Inferior parietal cortex (tissue), 1 donor: Measurements from ENCODE around the gene KATNAL1.

Experiments
- DNase-seq: peaks from one replicate; pipeline ENCODE4 v3.0.0-alpha.2; 2016; ENCODE audit errors: extremely low spot score

The KATNAL1 gene

DNA sequence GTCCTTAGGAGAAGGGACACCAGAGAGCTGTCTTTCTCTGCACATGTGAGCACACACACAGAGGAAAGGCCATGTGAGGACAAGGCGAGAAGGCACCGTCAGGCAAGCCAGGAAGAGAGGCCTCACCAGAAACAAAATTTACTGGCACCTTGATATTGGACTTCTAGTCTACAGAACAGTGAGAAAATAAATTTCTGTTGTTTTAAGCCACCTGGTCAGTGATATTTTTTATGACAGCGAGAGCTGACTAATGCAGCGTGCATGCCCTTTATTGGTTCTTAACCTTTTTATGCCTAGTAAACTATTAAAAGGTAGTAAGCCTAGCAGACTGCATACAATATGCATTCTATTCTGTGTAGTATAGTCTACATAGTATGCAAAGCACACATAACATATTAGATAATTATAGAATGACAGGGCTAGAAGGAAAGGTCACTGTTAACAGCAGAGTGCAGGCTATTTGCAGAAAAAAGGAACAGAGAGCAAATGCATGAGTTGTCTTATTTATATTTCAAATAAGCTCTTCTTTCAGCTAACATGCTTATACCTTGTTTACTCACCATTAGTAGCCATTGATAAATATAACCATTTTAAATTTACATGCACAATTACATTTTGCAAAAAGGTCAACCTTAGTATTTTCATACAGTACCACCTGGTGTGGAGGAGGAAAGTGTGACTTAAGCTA lies 25.2 kb upstream of the KATNAL1 start:
- no peak for DNase-seq

DNA sequence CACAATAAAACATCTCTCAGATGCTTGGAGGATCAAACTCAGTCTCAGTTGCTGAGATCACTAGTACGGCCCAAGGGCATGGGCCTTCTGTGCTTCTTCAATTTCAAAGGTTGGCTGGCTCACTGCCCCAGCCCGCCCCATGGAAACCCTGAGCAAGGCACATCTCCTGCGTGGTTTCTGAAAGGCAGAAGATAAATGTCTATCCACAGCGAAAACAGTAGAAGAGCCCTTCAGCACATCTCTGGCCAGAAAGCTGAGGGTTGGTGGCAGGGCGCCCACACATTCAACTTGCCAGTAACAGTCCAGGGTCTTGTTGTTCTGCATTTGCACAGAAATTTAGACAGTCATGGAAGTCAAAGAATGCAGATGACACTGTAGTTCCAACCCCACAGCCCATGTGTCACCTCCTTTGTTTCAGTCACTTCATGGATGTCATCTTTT lies 24.0 kb upstream of the KATNAL1 start:
- DNase-seq = no peak

DNA sequence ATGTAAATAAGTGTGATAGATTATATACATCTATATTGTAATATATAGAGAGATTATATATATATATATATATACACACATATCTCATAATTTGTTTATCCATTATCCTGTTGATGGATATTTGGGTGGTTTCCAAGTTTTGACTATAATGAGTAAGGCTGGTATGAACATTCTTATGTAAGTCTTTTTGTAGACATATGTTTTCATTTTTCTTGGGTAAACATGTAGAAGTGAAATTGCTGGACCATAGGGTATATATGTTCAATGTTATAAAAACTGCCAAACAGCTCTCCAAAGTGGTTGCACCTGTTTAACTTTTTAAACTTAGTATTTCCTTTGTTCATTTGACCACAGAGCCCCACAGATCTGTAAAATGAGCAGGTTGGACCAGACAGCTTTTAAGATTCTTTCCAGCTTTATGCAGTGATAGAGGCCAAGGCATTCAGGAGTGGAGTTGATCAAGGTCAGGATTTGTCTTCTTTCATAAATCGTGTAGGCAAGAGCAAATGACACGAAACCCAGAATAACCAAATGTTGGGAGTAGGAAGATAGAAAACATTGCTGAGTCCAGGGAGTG lies 21.7 kb upstream of the KATNAL1 start:
- DNase-seq = no peak

DNA sequence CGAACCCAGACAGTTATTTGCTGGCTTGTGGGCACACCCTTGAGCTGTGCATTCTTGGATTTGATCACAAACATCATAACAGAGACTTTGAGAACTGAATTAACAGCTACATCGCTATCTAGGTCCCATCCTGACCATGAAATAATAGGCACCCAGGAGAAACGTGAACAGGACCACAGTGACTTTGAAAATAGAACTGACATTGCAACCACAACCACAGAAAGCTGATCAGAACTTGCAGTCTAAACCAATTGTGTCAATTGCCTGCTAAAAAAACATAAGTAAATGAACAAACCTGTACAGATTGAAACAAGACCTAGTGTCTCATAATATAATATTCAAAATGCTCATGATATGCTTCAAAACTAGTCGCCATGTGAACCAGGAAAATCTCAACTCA lies 18.3 kb upstream of the KATNAL1 start:
- DNase-seq = no peak

DNA sequence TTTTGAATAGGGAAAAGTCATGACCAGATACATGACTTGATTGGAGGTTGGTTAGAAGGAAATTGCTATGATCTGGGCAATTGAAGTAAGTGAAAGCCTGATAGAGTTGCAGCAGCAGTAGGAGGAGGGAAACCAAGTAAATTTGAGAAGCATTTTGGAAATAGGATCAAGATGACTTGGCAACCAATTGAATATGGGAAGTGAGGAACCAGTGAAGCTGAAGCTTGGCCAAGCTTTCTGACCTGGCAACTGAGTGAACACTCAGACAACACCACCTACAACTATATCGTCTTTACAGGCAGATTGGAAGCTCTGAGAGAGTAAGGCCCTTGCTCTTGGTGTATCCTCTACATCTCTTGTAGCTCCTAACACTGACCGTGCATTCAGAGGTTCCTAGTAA lies 16.2 kb upstream of the KATNAL1 start:
- no peak for DNase-seq

DNA sequence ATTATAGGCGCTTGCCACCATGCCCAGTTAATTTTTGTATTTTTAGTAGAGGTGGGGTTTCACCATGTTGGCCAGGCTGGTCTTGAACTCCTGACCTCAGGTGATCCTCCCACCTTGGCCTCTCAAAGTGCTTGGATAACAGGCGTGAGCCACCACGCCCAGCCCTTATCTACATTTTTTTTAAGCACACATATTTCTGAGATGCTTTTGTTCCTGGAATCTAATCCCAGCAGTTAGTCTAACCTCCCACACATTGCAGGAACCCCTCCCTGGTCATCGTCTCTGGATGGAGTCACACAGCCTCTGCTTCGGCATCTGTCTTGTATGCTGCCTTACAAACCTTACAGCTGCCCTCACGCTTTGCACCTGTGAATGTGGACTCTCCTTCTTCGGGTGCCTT lies 15.1 kb upstream of the KATNAL1 start:
- no peak for DNase-seq

DNA sequence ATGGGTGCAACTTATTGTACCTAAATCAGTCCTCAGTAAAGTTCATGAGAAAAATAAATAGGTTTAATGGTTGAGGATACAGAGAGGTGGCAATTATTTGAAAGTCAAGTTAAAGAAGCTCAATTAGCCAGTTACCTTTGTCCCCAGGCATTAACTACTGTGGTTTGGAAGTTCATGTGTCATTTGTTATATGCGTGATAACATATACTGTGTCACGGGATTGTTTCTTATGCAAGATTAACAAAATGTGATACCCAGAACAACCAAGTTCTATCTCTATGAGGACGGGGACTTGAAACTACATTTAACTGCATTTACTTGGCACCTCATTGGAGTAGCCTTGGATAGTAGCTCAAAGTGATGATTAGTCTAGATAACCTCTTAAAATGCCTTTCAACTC lies 13.9 kb upstream of the KATNAL1 start:
- no peak for DNase-seq

DNA sequence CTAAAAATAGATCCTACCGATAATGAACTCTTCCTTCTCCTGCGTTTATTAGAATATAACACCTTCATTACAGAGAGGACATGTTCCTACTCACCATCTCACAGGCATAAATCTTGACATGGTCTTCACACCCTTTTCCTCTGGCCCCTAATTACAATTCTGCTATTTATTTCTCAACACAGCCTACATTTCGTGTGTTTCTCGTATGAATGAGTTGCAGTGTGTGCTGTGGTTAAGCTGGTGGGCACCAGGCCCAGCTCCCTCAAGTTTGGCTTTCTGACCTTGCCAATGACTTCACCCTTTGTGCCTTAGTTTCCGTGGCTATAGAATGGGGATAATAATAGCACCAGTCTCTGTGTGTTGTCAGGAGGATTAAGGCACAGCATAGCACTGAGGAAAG lies 12.3 kb upstream of the KATNAL1 start:
- DNase-seq = no peak

DNA sequence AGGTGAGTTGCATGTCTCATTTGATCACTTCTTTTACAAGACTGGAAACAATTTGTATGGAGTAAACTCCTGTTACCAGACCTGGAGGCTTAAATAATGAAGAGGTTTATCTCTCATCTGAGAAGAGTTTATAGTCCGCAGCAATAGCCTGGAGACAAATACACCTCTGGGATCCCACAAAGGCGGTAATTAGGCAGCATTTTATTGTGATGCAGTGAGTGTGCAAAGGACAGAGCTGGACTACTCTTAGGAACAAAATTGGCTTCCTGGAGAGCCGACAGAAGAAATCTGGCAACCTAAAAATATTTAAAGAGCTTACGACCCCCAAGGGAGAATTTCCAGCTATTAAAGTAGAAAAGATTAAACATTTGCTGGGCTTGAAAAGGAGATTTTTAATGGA lies 11.8 kb upstream of the KATNAL1 start:
- no peak for DNase-seq

DNA sequence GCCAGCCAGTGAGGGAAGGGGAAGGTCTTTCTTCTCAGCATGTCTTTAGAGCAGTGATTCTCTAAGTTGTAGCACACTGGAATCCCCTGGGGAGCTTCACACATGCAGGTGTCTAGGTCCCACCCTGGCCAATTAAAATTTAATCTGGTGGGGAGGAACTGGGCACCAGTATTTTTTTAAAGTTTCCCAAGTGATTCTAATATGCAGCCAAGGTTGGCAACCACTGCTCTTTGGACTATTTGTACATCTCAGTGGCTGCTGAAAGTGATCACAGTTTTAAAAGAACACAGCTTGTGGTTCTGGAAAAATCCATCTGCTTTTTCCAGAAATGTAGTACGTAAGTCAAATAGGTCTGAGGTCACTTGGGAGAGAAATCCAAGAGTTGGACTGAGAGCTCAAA lies 10.7 kb upstream of the KATNAL1 start:
- DNase-seq = no peak

DNA sequence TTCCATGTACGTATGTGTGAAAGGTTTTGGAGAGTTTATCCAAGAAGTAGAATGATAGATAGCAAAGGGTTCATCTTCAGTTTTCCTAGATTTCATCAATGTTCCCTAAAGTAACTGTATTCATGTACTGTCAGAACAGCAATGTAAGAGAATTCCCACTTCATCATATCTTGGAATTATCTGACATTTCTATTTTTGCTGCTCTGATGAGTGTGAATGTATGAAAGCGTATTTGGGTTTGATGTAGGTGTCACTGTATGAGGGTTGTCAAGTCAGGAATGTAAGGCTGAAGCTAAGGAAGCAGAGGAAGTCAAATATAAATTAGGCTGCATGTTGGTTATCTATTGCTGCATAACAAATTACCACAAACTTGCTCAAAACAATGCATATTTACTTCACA lies 7.2 kb upstream of the KATNAL1 start:
- no peak for DNase-seq

DNA sequence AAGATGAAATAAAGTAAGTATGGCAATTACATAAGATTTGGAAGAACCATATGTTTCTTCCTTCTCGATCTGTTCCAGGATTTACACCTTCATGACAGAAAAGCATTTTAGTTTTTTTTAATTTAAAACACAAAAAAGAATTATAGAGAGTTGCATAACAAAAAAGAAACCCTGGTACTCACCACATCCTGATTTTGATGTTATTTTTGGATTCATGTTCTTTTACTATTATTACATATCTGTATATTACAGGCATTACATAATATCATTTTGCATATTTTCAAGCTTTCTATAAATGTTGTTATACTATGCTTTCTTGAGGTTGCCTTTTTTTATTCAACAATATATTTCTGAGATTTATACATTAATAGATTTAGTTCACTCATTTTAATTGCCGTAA lies 6.7 kb upstream of the KATNAL1 start:
- DNase-seq = peak; percentile 43

DNA sequence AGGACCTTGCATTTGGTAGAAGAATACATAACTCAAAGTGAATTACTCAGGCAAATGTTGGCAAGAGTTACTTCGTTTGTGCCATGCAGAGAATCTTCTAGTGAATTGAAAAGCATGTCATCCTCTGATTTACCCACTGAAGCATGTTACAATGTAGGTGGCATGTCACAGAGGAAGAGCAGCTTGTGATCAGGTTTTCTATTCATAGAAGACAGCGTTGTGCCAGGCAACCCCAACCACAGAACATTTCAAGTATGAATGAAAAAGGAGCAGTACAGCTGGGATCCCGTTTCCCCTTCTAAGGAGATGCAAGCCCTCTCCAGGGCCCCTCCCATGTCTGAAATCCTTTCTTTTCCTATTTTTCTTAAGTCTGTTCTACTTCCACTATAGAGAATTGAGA lies 6.0 kb upstream of the KATNAL1 start:
- DNase-seq = peak; percentile 36

DNA sequence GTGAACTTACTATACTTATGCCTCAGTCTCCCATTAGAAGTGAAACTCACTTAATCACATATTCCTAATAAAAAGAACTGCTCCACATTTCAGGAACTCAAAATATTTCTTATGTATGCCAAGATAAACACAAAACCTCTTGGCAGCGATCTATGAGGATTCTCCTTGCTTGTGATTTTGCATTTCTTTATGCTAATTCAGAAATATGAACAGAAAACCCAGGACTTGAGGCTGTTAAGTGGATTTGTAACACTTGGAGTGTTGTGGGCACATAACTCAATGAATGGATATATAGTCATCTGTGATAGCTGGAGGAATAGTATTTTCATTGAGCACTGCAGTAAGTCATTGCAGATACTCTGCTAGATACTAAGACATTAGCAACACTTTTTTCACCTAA lies 5.6 kb upstream of the KATNAL1 start:
- DNase-seq = no peak

DNA sequence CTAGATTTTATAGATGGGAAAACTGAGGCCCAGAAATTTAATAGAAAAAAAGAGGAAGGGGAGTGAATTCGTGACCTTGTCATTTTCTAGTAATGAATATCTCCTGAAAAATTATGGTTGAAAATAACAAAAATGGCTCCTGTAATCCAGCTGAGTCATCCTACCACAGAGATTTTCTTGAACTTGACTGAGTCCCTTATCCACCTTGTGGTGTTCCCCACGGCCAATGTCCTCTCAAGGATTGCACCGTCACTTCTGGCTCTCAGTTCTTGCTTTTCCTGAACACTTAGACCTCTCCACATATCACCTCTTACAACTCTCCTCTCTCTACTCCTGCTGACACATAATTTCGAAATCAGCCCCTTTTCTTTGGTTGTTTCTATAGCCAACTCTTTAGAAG lies 1.2 kb upstream of the KATNAL1 start:
- peak; percentile 35 for DNase-seq

DNA sequence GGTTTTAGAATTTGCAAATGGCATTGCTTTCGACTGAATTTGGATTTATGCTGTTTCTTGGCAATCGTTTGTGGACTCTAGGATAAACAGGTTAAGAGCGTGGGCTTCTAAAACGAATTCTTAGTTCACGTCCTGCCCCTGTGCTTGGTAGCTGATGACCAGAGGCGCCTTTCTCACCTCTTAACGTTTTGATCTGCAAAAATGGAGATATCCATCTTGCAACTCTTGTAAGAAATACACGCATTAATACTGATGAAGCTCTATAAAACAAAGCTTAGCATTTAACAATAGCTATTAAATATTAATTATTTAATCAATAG lies 580 bp upstream of the KATNAL1 start:
- DNase-seq = no peak

DNA sequence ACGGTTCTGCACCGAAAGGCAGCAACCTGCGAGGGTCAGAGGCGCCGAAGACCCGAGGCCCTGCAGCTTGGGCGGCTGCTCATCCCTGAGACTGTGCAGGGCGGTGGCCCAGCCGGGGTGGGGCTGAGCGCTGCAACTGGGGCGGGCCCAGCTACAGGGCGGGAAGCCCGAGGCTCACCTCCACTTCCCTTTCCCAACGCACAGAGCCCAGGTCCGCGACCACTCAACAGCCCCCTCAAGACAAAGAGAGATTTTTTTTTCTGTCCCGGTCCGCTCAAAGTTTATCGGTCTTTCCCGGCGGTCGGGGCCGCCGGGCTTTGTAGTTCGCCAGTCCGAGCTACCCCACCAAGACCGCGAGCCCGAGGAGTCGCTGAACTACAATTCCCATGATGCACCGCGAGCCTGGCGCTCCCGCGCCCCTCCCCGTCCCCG lies 573 bp downstream of the KATNAL1 start:
- DNase-seq = peak; percentile 94

DNA sequence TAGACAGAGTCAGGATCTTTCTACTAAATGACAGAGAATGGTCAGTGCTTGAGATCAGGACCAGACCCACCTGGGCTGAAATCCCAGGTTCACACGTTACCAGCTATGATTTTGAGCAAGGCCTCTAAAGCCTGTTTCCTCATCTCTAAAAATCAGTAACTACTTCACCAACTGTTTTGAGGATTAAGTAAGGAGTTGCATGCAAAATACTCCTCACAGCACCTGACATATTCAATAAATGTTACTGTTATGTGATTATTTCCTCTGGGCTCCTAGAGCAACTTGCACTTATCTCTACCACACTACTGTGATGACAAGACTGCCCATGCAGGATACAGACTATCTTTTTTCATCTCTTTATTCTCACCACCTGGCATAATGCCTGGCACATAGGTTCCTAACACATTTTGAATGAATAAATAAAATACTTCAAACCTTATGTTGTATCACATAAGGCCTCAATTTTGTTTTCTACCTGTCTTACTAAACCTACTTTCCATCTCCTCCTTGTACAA lies 1.8 kb downstream of the KATNAL1 start:
- no peak for DNase-seq

DNA sequence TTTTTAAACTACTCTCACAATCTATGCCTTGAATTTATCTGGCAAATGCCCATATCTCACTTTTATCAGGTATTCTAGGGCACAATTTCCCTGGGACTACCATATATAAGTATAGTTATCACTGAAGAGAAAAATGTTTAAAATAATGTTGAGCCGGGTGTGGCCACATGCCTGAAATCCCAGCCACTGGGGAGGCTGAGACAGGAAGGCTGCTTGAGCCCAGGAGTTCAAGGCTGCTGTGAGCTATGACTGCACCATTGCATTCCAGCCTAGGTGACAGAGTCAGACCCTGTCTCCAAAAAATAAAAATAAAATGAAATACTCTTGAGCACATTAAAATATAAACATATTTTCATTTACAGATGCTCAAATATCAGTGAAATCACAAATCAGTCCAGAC lies 4.1 kb downstream of the KATNAL1 start:
- no peak for DNase-seq

DNA sequence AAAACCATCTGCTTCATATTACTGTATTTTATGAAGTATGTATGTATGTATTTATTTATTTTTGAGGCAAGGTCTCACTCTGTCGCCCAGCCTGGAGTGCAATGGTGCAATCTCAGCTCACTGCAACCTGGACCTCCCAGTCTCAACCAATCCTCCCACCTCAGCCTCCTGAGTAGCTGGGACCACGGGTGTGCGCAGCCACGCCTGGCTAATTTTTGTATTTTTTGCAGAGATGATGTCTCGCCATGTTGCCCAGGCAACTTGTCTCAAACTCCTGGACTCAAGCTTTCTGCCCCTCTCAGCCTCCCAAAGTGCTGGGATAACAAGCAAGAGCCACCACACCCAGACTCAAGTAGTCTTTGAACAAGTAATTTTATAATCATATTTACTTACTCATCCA lies 5.5 kb downstream of the KATNAL1 start:
- DNase-seq = no peak

DNA sequence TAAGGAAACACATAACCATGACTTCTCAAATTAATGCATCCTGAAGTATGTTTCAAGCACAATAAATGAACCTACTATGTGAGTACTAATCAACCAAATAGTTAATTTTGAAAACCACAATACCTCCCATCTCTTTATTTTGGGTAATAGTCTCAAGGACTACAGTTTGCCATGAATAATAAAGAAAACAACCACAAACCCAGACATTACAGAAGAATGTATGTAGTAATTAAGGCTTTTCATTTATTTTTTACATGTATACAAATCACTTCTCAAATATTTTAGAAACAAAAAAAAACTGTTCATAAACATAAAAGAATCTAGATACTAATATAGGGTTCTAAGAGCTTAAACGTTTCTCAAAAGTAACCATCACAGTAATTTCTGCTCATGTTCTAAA lies 6.8 kb downstream of the KATNAL1 start:
- DNase-seq = no peak

DNA sequence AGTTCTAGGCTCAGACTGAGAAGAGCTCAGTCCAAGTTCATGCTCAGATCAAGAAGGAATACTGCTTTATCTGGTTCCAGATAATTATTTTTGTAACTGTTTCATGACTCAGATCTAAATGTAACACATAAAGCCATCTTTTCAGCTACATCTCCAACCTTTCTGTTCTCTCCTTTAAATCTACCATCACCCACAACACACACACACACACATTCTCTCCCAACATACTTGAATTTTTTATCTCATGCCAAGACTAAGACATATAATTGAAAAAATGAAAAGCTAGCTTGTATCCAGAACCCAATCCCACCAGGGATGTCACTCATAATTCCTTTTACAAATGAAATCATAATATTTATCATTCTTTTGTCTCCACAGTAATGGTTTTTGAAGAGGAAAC lies 7.6 kb downstream of the KATNAL1 start:
- DNase-seq = no peak

DNA sequence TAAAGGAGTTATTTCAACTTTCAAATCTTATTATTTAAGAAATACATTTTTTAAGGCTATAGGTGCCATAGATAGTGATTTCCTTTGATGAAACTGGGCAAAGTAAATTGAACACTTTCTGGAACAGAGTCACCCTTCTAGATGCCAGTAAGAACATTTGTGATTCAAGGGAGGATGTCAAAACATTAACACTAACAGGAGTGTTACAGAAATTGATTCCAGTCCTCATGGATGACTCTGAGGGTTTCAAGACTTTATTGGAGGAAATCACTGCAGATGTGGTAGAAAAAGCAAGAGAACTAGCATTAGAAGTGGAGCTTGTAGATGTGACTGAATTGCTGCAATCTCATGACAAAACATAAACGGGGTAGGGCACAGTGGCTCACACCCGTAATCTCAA lies 12.2 kb downstream of the KATNAL1 start:
- no peak for DNase-seq

DNA sequence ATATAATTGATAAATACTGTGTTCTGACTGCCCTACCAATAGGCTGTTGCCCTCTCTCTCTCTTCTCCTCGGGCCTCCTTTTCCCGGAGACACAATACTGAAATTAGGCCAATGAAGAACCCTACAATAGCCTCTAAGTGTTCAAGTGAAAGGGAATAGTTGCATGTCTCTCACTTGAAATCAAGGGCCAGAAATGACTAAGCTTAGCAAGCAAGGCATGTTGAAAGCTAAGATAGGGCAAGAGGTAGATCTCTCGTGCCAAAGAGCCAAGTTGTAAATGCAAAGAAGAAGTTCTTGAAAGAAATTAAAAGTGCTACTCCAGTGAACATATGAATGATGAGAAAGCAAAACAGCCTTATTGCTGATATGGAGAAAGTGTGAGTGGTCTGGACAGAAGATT lies 13.3 kb downstream of the KATNAL1 start:
- DNase-seq = no peak
